ENCODE results near the gene C1orf174.

Gene C1orf174

GRCh38 chr1:3847081-3847480 lies 53.0 kb downstream of the C1orf174 start:
- Histone ChIP-seq H3K9me3 (ENCODE audit: severe bottlenecking) (no peaks in the 10 kb centered on the region), H3K36me3 (peaks cover 48% of the 10 kb centered on the region), H3K27me3 (ENCODE audit: insufficient read depth, low read depth, severe bottlenecking) (no peaks in the 10 kb centered on the region), H3K4me3 (ENCODE audit: low read depth, low read length) (no peak overlapping the region), H3K27ac (no peak overlapping the region)
- no peak for TF ChIP-seq CTCF (IDR thresholded peaks at IDR 0.05; ENCODE audit: low read depth, low read length)
- no peak for DNase-seq

- Histone ChIP-seq H3K9me3 (ENCODE audit: severe bottlenecking) (no peaks in the 10 kb centered on the region), H3K36me3 (peaks cover 43% of the 10 kb centered on the region), H3K27me3 (ENCODE audit: insufficient read depth, low read depth, severe bottlenecking) (no peaks in the 10 kb centered on the region), H3K27ac (no peak overlapping the region), H3K4me3 (ENCODE audit: low read depth, low read length) (no peak overlapping the region)
- no peak for TF ChIP-seq CTCF (IDR thresholded peaks at IDR 0.05; ENCODE audit: low read depth, low read length)
- no peak for DNase-seq
Measured at GRCh38 chr1:3846541-3846940, 53.5 kb downstream of the C1orf174 start.

GRCh38 chr1:3842912-3843311 lies 57.2 kb downstream of the C1orf174 start:
- no peak for DNase-seq
- no peak overlapping the region for H3K4me3 ChIP-seq (ENCODE audit: low read depth, low read length)
- peaks cover 48% of the 10 kb centered on the region for H3K36me3 ChIP-seq
- H3K27ac ChIP-seq = no peak overlapping the region
- H3K9me3 ChIP-seq (ENCODE audit: severe bottlenecking) = no peaks in the 10 kb centered on the region
- TF ChIP-seq CTCF (IDR thresholded peaks at IDR 0.05; ENCODE audit: low read depth, low read length) = no peak
- no peaks in the 10 kb centered on the region for H3K27me3 ChIP-seq (ENCODE audit: insufficient read depth, low read depth, severe bottlenecking)

- no peaks in the 10 kb centered on the region for H3K9me3 ChIP-seq (ENCODE audit: severe bottlenecking)
- H3K27ac ChIP-seq = no peak overlapping the region
- H3K36me3 ChIP-seq = peaks cover 54% of the 10 kb centered on the region
- TF ChIP-seq CTCF (IDR thresholded peaks at IDR 0.05; ENCODE audit: low read depth, low read length) = no peak
- peak; percentile 55 for DNase-seq
- no peak overlapping the region for H3K4me3 ChIP-seq (ENCODE audit: low read depth, low read length)
- H3K27me3 ChIP-seq (ENCODE audit: insufficient read depth, low read depth, severe bottlenecking) = no peaks in the 10 kb centered on the region
Measured at GRCh38 chr1:3841491-3841890, 58.6 kb downstream of the C1orf174 start.

Measured in WERI-Rb-1 (cell line).